Bronchial epithelial cell (primary cell): ENCODE data around the gene MZT1. TPM values are rescaled to one million over a fixed set of nuclear protein-coding genes. Genes with fewer than 3 reads are reported as not detected.

ENCODE experiments used
- DNase-seq: peaks from one replicate; pipeline ENCODE4 v3.0.0-alpha.2; 2010; ENCODE audit warnings: low read depth
- FAIRE-seq: peaks from 2 replicates; lab custom pipeline; 2011; peaks lifted over from hg19 to GRCh38; lab: Jason Lieb, UNC
- H3K27me3 ChIP-seq: 2 replicates; pipeline ENCODE4 v1.5.1; 2011; ENCODE audit warnings: low read length; ENCODE audit not compliant: control insufficient read depth, insufficient read depth
- H3K36me3 ChIP-seq: 2 replicates; pipeline ENCODE4 v1.5.1; 2011; ENCODE audit warnings: low read length; ENCODE audit not compliant: control insufficient read depth, insufficient read depth
- H3K4me3 ChIP-seq: 2 replicates; pipeline ENCODE4 v1.5.1; 2011; ENCODE audit warnings: mild to moderate bottlenecking, low read depth, low read length, control low read depth
- CTCF ChIP-seq: IDR thresholded peaks from 2 replicates; pipeline ENCODE4 v1.5.1; 2011; ENCODE audit warnings: mild to moderate bottlenecking, moderate library complexity, low read length, control low read depth, inconsistent platforms; ENCODE audit not compliant: insufficient read depth, severe bottlenecking
- total RNA-seq: library from RNA; depleted of rRNA; stranded (reverse); fragments of >200 nt; gene quantifications from 2 replicates; pipeline ENCODE4 v1.2.1, GENCODE V29; 2014

Gene MZT1
- total RNA-seq, 1 donor from 2014 or later: 9.5 TPM

DNA sequence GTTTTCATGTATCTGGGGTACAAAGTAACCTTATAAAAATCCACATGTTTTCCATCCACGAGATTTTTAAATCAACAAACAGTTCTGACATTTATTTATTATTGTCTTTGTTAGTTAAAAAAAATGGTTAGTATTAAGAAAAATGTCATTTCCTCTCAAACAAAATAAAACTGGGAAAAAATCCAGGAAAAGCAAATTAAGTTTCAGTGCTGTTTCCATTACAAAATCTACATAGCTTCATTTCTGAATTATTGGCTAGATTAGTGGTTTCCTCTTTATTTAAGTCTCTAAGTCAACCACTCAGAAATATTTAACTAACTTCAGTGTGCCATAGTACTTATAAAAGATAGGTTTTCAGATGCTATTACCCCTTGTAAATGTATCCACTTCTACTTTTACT lies 49.1 kb downstream of the MZT1 start:
- TF ChIP-seq CTCF: no peak
- no peak for DNase-seq
- Histone ChIP-seq H3K36me3 (no peaks in the 10 kb centered on the region), H3K4me3 (no peak overlapping the region), H3K27me3 (no peaks in the 10 kb centered on the region)
- FAIRE-seq: no peak

DNA sequence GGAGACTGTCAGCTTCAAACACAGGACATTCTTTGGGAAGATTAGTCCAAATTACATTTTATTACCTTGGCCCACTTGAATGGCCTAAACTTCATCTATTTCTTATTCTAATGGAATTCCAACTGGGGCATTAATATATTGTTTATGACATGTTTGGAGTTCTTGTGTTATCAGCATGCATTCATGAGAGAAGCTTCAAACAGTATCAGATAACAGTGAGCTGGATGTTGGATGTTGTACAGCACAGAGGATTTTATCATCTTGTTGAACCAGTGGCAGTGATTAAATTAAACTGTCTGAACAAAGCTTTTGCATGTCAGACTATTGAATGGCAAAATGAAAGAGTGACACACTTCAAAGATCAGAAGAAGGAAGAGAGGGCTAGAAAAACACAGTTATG lies 50.0 kb downstream of the MZT1 start:
- H3K4me3 ChIP-seq: no peak overlapping the region
- FAIRE-seq: no peak
- DNase-seq: no peak
- no peaks in the 10 kb centered on the region for H3K27me3 ChIP-seq
- no peaks in the 10 kb centered on the region for H3K36me3 ChIP-seq
- TF ChIP-seq CTCF: no peak

GRCh38 chr13:72666391-72666790 lies 61.0 kb downstream of the MZT1 start:
- no peak for TF ChIP-seq CTCF
- H3K4me3 ChIP-seq: no peak overlapping the region
- FAIRE-seq: no peak

DNA sequence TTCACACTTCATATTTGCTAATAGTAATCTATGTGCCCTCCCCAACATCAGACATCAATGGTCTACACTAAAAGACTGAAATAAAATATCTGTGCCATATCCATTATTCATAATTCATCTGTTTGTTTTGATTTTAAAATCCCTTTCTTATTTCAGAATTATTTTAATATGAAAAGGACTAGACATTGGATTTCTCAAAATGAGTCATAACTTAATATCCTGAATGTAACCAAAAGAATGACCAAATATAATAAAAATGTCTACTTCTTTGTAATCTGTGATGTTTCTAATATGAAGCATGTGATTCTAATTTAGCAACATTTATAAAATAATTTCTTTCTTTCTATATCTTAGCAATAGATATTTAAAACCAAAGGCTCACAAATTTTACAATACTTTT lies 64.9 kb downstream of the MZT1 start:
- TF ChIP-seq CTCF: no peak
- DNase-seq: no peak
- no peak overlapping the region for H3K4me3 ChIP-seq
- no peak for FAIRE-seq
- no peaks in the 10 kb centered on the region for H3K36me3 ChIP-seq
- no peaks in the 10 kb centered on the region for H3K27me3 ChIP-seq

More at GRCh38 chr13:72666391-72666790, 61.0 kb downstream of the MZT1 start:
- DNase-seq: no peak
- no peaks in the 10 kb centered on the region for H3K36me3 ChIP-seq
- no peaks in the 10 kb centered on the region for H3K27me3 ChIP-seq

Other genes with a start within 250 kb of the MZT1 start
- 2.4 and 3.2 TPM in 2 replicates for gene BORA, start 294 bp upstream of the MZT1 start, total RNA-seq
- gene DIS3, start 54.3 kb upstream of the MZT1 start, total RNA-seq: 22.8 and 27.6 TPM in 2 replicates
- 16.8 and 27.9 TPM in 2 replicates for gene PIBF1, start 54.5 kb upstream of the MZT1 start, total RNA-seq